GM19239 (cell line): ENCODE measurements around the gene IMP4.

Source experiments
- DNase-seq: peaks from one replicate; pipeline ENCODE4 v3.0.0; 2011; ENCODE audit warnings: low spot score; ENCODE audit not compliant: insufficient read length
- FAIRE-seq: peaks from 2 replicates; lab custom pipeline; 2011; peaks lifted over from hg19 to GRCh38; lab: Jason Lieb, UNC

IMP4 gene

DNA sequence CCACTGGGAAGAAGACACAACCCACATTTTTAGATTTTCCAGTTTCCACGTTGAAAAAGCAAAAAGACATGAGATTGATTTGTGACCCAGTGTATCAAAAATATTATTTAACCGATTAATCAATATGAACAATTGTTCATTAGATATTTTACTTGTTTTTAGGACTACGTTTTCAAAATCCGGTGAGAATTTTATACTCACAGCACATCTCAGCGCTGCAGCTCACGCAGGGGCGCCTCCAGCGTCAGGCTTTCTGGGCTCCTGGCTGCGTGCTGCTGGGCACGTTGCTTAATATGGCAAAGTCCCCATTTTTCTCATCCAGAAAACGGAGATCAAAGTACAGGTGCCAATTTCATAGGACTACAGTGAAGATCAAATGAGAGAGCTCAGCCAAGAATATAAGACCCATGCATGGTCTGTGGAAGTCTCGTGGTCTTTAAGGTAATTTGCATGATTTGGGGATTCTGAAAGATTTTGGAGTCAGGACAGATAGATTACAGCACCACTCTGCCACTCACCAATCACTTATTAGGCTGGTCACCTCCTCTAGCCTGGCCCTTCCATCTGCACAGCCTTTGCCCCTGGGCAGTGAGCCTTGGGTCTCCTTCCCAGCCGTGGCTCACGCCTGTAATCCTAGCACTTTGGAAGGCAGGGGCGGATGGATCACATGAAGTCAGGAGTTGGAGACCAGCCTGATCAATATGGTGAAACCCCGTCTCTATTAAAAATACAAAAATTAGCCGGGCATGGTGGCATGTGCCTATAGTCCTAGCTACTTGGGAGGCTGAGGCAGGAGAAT lies 49.4 kb downstream of the IMP4 start:
- FAIRE-seq (no peak), DNase-seq (no peak)

DNA sequence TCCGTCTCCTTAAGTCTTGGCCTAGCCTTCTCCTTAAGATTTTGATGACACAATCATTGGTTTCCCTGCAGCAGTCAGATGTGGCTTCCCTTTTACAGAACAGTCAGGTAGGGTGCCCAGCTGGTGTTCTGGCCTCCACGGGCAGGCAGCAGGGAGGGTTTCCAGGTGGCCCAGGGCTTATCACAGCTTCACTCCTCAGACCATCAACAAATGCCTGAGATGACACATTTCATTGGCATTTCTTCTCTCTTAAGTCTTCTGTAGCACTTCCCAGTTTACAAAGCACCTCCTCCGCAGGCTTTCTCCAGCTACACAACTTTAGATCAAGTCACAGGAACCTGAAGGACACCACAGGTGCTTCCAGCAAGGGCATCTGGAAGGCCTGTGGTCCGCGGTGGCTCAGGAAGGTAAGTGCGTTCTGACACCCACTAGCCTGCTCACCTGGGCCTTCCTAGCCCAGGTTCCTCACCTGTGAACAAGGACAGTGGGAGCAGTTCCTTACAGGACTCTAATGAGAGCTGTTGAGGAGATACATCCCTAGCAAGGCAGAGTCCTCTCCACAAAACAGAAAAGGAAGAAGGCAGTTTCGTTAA lies 50.7 kb downstream of the IMP4 start:
- FAIRE-seq, result no peak
- DNase-seq, result no peak
